NCI-H82 treated with DMSO at 0.1 percent for 48 hours (cell line): ENCODE results near the gene OR2L2.
"Not testable (repeated sequence)": the region's sequence is repeated elsewhere in the genome, so short reads cannot be mapped to it uniquely, and the experiment has no call there.

Experiments used
- DNase-seq: peaks from one replicate; lab custom pipeline; 2025; ENCODE audit not compliant: unreplicated experiment; lab: John Stamatoyannopoulos, UW

OR2L2 gene

GRCh38 chr1:248029770-248030169 lies at the start of gene OR2L2:
Gene OR2L2, plus strand, starts transcription at chr1:248030070. Its CDS starts 8,198 bp downstream, at chr1:248038268.
- DNase-seq, result no peak

- DNase-seq, result no peak
These were observed 36.9 kb upstream of the OR2L2 start for GRCh38 chr1:247992986-247993385.

- no peak for DNase-seq
These were observed 31.1 kb upstream of the OR2L2 start for GRCh38 chr1:247998811-247999210.

- no peak for DNase-seq
These were observed 29.7 kb upstream of the OR2L2 start for GRCh38 chr1:248000169-248000568.

- DNase-seq, result no peak
These were observed 22.1 kb upstream of the OR2L2 start for GRCh38 chr1:248007778-248008177.

- no peak for DNase-seq
These were observed 20.2 kb upstream of the OR2L2 start for GRCh38 chr1:248009681-248010080.

- DNase-seq, result no peak
These were observed 16.6 kb upstream of the OR2L2 start, which contains the start of gene OR2L5 for GRCh38 chr1:248013229-248013710. Gene OR2L5, plus strand, starts transcription at chr1:248013660. Its CDS starts 8,288 bp downstream, at chr1:248021948.

- no peak for DNase-seq
These were observed 14.1 kb upstream of the OR2L2 start for GRCh38 chr1:248015803-248016202.

GRCh38 chr1:248045209-248045608 lies 15.3 kb downstream of the OR2L2 start:
- no peak for DNase-seq

GRCh38 chr1:248046536-248046935 lies 16.7 kb downstream of the OR2L2 start, which contains the start of gene OR2L3:
Gene OR2L3, plus strand, starts transcription at chr1:248046836. Its CDS starts 13,846 bp downstream, at chr1:248060682.
- DNase-seq, result no peak

GRCh38 chr1:248047008-248047407 lies 17.1 kb downstream of the OR2L2 start:
- DNase-seq, result no peak

- DNase-seq, result no peak
These were observed 24.8 kb downstream of the OR2L2 start for GRCh38 chr1:248054671-248055070.

- no peak for DNase-seq
These were observed 25.4 kb downstream of the OR2L2 start for GRCh38 chr1:248055261-248055660.

GRCh38 chr1:248065071-248065470 lies 35.2 kb downstream of the OR2L2 start:
- no peak for DNase-seq

GRCh38 chr1:248065604-248066003 lies 35.7 kb downstream of the OR2L2 start:
- DNase-seq, result no peak

GRCh38 chr1:248083864-248084263 lies 54.0 kb downstream of the OR2L2 start:
- not testable (repeated sequence) for DNase-seq
